Measurements from ENCODE around the gene SNRPB. TPM values are rescaled to one million over a fixed set of nuclear protein-coding genes. Genes with fewer than 3 reads are reported as not detected.

The SNRPB gene
- total and polyA plus RNA-seq, 10 of the 15 experiments (the other 5 are each of a cell fraction or from before 2014, with no cell fraction given) = 15.0 to 593 (median 366) TPM

DNA sequence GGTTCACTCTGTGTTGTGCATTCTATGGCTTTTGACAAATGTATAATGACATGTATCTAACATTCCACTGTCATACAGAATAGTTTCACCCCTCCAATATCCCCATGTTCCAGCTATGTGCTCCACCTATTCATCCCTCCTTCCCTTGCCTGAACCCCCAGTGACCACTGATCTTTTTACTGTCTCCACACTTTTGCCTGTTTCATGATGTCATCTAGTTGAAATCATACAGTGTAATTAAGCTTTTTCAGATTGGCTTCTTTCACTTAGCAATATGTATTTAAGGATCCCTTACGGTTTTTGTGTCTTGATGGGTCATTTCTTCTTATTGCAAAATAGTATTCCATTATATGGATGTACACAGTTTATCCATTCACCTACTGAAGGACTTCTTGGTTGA, 50.1 kb downstream of the SNRPB start (continued):
- TF ChIP-seq, protein P1, sequence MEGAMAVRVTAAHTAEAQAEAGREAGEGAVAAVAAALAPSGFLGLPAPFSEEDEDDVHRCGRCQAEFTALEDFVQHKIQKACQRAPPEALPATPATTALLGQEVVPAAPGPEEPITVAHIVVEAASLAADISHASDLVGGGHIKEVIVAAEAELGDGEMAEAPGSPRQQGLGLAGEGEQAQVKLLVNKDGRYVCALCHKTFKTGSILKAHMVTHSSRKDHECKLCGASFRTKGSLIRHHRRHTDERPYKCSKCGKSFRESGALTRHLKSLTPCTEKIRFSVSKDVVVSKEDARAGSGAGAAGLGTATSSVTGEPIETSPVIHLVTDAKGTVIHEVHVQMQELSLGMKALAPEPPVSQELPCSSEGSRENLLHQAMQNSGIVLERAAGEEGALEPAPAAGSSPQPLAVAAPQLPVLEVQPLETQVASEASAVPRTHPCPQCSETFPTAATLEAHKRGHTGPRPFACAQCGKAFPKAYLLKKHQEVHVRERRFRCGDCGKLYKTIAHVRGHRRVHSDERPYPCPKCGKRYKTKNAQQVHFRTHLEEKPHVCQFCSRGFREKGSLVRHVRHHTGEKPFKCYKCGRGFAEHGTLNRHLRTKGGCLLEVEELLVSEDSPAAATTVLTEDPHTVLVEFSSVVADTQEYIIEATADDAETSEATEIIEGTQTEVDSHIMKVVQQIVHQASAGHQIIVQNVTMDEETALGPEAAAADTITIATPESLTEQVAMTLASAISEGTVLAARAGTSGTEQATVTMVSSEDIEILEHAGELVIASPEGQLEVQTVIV (IDR thresholded peaks at IDR 0.05; ENCODE audit: borderline replicate concordance, partially characterized antibody) = no peak
- TF ChIP-seq SMARCA5 (IDR thresholded peaks at IDR 0.05) = no peak

DNA sequence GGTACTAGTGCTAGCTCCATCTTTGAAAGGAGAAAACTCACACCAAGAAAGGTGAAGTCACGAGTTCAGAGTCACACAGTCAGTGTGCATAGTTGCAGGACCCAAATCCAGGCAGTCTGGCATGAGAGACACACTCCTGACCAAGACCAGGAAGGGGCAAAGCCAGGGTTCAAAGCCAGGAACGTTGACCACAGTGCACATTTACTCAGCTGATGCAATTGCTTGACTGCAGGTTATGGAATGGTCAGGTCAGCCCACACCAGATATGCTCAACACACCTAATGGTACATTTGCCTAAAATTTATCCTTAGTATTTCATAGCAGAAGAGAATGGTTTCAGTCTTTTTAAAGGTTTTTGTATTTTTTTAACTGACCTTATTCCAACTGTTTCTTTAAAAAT, 52.2 kb downstream of the SNRPB start:
- ChIA-PET SMC1A (ENCODE audit: uncharacterized antibody, unreplicated experiment) (no interaction called here), CTCF (interaction anchor here (0.9 kb wide), 1 partner anchor 34 kb away, joined by 3 read pairs; no protein-coding TSS in a partner anchor), POLR2A (no interaction called here), RAD21 (ENCODE audit: unreplicated experiment) (no interaction called here)
- Histone ChIP-seq H3K4me3 (no peak overlapping the region), H3K4me2 (ENCODE audit: control insufficient read depth, insufficient read depth) (no peak overlapping the region), H3K27ac (ENCODE audit: control insufficient read depth, insufficient read depth) (no peak overlapping the region), H3K36me3 (ENCODE audit: control insufficient read depth in 2 of 2, insufficient read depth in 2 of 2, low read length in 1 of 2) (no peaks in the 10 kb centered on the region), H2AFZ (ENCODE audit: control insufficient read depth, low read depth, low read length) (no peak overlapping the region), H4K20me1 (ENCODE audit: control insufficient read depth, insufficient read depth) (no peaks in the 10 kb centered on the region), H3K79me2 (ENCODE audit: control insufficient read depth, insufficient read depth, low read length) (no peaks in the 10 kb centered on the region), H3K9me3 (replicated peaks; ENCODE audit: control insufficient read depth, insufficient read depth, low read length) (no peaks in the 10 kb centered on the region), H3K27me3 (replicated peaks in 1 of 2; ENCODE audit: control insufficient read depth in 2 of 2, insufficient read depth in 2 of 2, low read length in 1 of 2) (peaks cover 0 to 4% of the 10 kb centered on the region in 2 experiments; a peak in 3 of 4 replicates), H3K4me1 (ENCODE audit: control insufficient read depth, insufficient read depth, low read length) (no peaks in the 10 kb centered on the region), H3K9ac (ENCODE audit: control insufficient read depth, insufficient read depth, low read length) (no peak overlapping the region)
- no peak for TF ChIP-seq CBFB (IDR thresholded peaks at IDR 0.05; ENCODE audit: low read depth)
- TF ChIP-seq NR2F1 (conservative IDR thresholded peaks at IDR 0.05) = no peak
- no peak for TF ChIP-seq IKZF1 (conservative IDR thresholded peaks at IDR 0.05)
- no peak for TF ChIP-seq BRCA1 (IDR thresholded peaks at IDR 0.05; ENCODE audit: low read depth, low read length)
- TF ChIP-seq MXI1 (IDR thresholded peaks at IDR 0.05; ENCODE audit: low read depth, low read length) = no peak
- no peak for TF ChIP-seq FOXM1 (IDR thresholded peaks at IDR 0.05; ENCODE audit: low read depth, low read length)
- no peak for TF ChIP-seq HDGF (IDR thresholded peaks at IDR 0.05)
- TF ChIP-seq NFIC (IDR thresholded peaks at IDR 0.05; ENCODE audit: low read depth, low read length) = no peak
- no peak for TF ChIP-seq SUPT20H (IDR thresholded peaks at IDR 0.05; ENCODE audit: borderline replicate concordance, control insufficient read depth, low read depth, low read length)
- ATAC-seq (no peak), FAIRE-seq (no peak), DNase-seq (ENCODE audit: low read depth, low spot score) (no peak)
- intact Hi-C loops (cut with micrococcal nuclease; ENCODE audit: unreplicated experiment) = no loop called here
- WGBS (ENCODE audit: insufficient coverage, insufficient replicate concordance, low lambda C conversion rate, missing lambda C conversion rate) = 0% methylated on average over 2 of the region's 2 CpGs
- BruUV-seq (replicated peaks) = no TSS peak
- in situ Hi-C loops (cut with MboI) = no loop called here
